BE2C (cell line): ENCODE measurements around the gene GUCD1.

Experiments
- DNase-seq: peaks from one replicate; pipeline ENCODE4 v3.0.0-alpha.2; 2020
- H3K27me3 ChIP-seq: fragments of 250-450 bp; sonication (Bioruptor Pico); 2 replicates; pipeline ENCODE4 v1.5.1; 2020; ENCODE audit warnings: mild to moderate bottlenecking
- H3K36me3 ChIP-seq: fragments of 250-450 bp; sonication (Bioruptor Pico); 2 replicates; pipeline ENCODE4 v1.5.1; 2020; ENCODE audit warnings: mild to moderate bottlenecking
- H3K4me1 ChIP-seq: fragments of 250-450 bp; sonication (Bioruptor Pico); 2 replicates; pipeline ENCODE4 v1.5.1; 2020
- H3K4me3 ChIP-seq: 2 replicates; pipeline ENCODE4 v1.5.1; 2011; ENCODE audit warnings: low read depth, low read length
- H3K9me3 ChIP-seq: fragments of 250-450 bp; sonication (Bioruptor Pico); 2 replicates; pipeline ENCODE4 v1.5.1; 2020
- TF ChIP-seq, protein P1 (sequence below): IDR thresholded peaks from 2 replicates; pipeline ENCODE4 v1.5.1; 2012; ENCODE audit warnings: mild to moderate bottlenecking, low read depth, low read length

The GUCD1 gene

DNA sequence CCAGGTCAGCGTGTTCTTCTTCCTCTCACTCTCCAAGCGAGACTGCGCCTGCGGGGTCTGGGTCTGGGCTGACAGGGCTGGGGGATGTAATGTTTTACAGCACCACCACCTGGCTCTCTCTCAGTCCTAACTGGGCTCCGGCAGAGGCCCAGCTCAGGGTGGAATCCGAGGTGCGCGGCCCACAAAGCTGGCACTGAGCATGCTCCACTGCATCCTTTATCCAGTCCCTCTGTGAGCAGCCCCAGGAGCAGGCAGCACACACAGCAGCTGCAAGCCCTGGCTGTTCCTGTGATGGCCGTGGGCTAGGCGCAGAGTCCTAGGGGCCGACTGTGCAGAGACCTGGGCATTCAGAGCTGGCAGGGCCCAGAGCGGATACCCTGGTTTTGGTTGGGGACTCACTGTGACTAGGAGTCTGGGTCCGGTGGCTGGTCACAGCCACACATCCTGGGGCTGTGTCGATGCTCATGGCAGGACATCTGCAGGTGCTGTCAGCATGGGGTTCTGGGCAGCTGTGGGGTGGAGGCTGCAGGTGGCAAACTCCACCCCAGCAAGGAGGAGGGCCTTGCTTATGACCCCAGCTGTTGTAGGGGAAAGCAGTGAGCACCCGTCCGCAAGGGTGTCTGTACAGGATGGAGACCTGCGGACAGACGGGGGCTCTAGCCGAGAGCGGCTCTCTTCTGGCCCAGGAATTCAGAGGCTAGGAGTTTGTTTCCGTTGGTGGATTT, 34.0 kb upstream of the GUCD1 start:
- no peaks in the 10 kb centered on the region for H3K36me3 ChIP-seq
- TF ChIP-seq, protein P1, sequence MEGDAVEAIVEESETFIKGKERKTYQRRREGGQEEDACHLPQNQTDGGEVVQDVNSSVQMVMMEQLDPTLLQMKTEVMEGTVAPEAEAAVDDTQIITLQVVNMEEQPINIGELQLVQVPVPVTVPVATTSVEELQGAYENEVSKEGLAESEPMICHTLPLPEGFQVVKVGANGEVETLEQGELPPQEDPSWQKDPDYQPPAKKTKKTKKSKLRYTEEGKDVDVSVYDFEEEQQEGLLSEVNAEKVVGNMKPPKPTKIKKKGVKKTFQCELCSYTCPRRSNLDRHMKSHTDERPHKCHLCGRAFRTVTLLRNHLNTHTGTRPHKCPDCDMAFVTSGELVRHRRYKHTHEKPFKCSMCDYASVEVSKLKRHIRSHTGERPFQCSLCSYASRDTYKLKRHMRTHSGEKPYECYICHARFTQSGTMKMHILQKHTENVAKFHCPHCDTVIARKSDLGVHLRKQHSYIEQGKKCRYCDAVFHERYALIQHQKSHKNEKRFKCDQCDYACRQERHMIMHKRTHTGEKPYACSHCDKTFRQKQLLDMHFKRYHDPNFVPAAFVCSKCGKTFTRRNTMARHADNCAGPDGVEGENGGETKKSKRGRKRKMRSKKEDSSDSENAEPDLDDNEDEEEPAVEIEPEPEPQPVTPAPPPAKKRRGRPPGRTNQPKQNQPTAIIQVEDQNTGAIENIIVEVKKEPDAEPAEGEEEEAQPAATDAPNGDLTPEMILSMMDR, result no peak
- no peaks in the 10 kb centered on the region for H3K9me3 ChIP-seq
- peak; percentile 52 for DNase-seq
- peaks cover 10% of the 10 kb centered on the region for H3K4me1 ChIP-seq
- H3K4me3 ChIP-seq, result no peak overlapping the region
- no peaks in the 10 kb centered on the region for H3K27me3 ChIP-seq

DNA sequence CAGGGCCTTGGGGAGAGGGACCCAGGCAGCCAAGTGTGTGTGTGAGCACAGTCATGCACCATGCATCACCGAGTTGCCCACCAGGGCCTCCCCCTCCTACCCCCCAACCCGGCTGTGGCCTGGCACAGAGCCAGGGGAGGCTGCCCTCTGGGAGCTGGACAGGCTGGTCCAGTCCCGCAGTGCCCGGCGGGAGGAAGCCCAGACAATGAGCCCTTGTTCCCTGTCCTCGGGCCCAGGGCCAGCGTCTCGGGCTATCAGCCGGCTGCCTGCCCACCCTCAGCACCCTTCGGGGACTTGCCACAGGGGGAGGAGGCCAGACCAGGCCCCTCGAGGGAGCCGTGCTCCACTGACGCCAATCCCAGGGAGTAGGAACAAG, 33.4 kb upstream of the GUCD1 start:
- H3K4me1 ChIP-seq, result peaks cover 13% of the 10 kb centered on the region
- H3K4me3 ChIP-seq, result no peak overlapping the region
- no peak for DNase-seq
- TF ChIP-seq, protein P1, result no peak
- no peaks in the 10 kb centered on the region for H3K27me3 ChIP-seq
- no peaks in the 10 kb centered on the region for H3K9me3 ChIP-seq
- no peaks in the 10 kb centered on the region for H3K36me3 ChIP-seq

DNA sequence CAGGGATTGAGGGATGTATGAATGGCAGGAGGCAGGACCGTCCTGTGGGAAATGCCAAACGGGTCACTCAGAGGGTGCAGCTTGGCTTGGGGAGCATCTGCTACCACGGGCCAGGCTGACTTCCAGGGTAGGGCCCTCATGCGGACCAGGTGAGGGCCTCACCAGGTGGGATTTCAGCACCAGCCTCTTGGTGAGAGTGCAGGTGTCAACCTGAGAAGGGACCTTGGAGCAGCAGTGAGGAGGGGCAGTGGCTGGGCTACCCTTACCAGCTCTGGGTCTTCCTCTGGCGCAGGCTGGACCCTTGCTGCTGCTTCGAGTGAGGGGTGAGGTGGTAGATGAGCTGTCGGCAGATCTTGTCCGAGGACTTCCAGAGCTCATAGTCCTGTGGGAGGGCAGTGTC, 33.0 kb upstream of the GUCD1 start:
- H3K4me1 ChIP-seq, result peaks cover 18% of the 10 kb centered on the region
- H3K36me3 ChIP-seq, result no peaks in the 10 kb centered on the region
- no peaks in the 10 kb centered on the region for H3K27me3 ChIP-seq
- H3K4me3 ChIP-seq, result no peak overlapping the region
- H3K9me3 ChIP-seq, result no peaks in the 10 kb centered on the region
- TF ChIP-seq, protein P1, result no peak
- DNase-seq, result no peak

GRCh38 chr22:24587251-24587650, 32.3 kb upstream of the GUCD1 start:
- peaks cover 18% of the 10 kb centered on the region for H3K4me1 ChIP-seq
- DNase-seq, result no peak

GRCh38 chr22:24585927-24586546, 31.1 kb upstream of the GUCD1 start:
- no peak overlapping the region for H3K4me3 ChIP-seq
- H3K27me3 ChIP-seq, result no peaks in the 10 kb centered on the region
- no peaks in the 10 kb centered on the region for H3K36me3 ChIP-seq
- no peak for DNase-seq
- H3K4me1 ChIP-seq, result peaks cover 18% of the 10 kb centered on the region
- TF ChIP-seq, protein P1, result no peak
- H3K9me3 ChIP-seq, result no peaks in the 10 kb centered on the region

More at GRCh38 chr22:24587251-24587650, 32.3 kb upstream of the GUCD1 start:
- Histone ChIP-seq H3K27me3 (no peaks in the 10 kb centered on the region), H3K9me3 (no peaks in the 10 kb centered on the region), H3K4me3 (no peak overlapping the region), H3K36me3 (no peaks in the 10 kb centered on the region)
- TF ChIP-seq, protein P1, result no peak

- no peak for DNase-seq
- H3K36me3 ChIP-seq, result no peaks in the 10 kb centered on the region
- H3K9me3 ChIP-seq, result no peaks in the 10 kb centered on the region
- H3K27me3 ChIP-seq, result no peaks in the 10 kb centered on the region
- TF ChIP-seq, protein P1, result no peak
- H3K4me1 ChIP-seq, result peaks cover 18% of the 10 kb centered on the region
- H3K4me3 ChIP-seq, result no peak overlapping the region
Measured at GRCh38 chr22:24585461-24585860, 30.5 kb upstream of the GUCD1 start.
